Astrocyte of the spinal cord (primary cell): Measurements from ENCODE around the gene CORO1C.

Experiments used
- DNase-seq: peaks from one replicate; pipeline ENCODE4 v3.0.0; 2011; ENCODE audit warnings: low read depth, low spot score
- H3K4me3 ChIP-seq: 2 replicates; pipeline ENCODE4 v1.5.1; 2011; ENCODE audit warnings: low read depth, mild to moderate bottlenecking, low read length, moderate library complexity
- in situ Hi-C: cut with HindIII; loops from 2 replicates; pipeline ENCODE4 v1.10.0; 2017; ENCODE audit warnings: low sequenced_read_pairs
- TF ChIP-seq, protein P1 (sequence below): IDR thresholded peaks from 2 replicates; pipeline ENCODE4 v1.5.1; 2012; ENCODE audit warnings: low read depth, mild to moderate bottlenecking, low read length, inconsistent platforms

CORO1C gene

DNA sequence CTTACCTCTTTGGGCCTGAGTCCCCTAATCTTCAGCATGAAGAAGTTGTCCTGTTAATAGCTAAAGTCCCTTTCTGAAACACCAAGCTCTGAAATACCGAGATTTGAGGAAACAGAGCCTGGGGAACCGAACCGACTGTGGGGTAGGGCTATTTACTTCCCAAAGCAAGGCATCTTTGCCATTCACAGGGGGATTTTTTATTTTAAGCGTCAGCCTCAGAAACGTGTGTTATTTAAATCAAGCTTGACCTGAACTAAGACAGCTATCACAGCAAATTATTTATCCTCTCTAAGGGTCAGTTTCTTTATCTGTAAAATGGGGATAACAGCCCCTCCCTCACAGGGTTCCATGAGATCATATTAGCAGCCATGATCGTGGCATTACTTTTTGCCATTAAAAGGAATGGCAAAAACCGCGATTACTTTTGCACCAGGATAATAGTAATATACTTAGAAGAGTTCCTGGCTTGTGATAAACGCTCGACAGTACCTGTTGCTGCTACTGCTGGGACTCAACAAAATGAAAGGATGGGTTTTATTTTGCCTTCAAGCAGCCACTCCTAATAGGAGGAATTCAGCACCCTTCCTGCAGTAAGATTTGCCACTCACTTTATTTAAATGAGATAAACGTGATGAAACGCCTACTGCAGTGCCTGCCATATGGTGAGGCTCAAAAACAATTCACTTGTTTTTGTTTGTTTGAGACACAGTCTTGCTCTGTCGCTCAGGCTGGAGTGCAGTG, 1.3 kb upstream of the CORO1C start:
- TF ChIP-seq, protein P1, sequence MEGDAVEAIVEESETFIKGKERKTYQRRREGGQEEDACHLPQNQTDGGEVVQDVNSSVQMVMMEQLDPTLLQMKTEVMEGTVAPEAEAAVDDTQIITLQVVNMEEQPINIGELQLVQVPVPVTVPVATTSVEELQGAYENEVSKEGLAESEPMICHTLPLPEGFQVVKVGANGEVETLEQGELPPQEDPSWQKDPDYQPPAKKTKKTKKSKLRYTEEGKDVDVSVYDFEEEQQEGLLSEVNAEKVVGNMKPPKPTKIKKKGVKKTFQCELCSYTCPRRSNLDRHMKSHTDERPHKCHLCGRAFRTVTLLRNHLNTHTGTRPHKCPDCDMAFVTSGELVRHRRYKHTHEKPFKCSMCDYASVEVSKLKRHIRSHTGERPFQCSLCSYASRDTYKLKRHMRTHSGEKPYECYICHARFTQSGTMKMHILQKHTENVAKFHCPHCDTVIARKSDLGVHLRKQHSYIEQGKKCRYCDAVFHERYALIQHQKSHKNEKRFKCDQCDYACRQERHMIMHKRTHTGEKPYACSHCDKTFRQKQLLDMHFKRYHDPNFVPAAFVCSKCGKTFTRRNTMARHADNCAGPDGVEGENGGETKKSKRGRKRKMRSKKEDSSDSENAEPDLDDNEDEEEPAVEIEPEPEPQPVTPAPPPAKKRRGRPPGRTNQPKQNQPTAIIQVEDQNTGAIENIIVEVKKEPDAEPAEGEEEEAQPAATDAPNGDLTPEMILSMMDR: no peak
- in situ Hi-C loops: no loop called here
- H3K4me3 ChIP-seq: peak overlapping the region; percentile 88
- DNase-seq: no peak

DNA sequence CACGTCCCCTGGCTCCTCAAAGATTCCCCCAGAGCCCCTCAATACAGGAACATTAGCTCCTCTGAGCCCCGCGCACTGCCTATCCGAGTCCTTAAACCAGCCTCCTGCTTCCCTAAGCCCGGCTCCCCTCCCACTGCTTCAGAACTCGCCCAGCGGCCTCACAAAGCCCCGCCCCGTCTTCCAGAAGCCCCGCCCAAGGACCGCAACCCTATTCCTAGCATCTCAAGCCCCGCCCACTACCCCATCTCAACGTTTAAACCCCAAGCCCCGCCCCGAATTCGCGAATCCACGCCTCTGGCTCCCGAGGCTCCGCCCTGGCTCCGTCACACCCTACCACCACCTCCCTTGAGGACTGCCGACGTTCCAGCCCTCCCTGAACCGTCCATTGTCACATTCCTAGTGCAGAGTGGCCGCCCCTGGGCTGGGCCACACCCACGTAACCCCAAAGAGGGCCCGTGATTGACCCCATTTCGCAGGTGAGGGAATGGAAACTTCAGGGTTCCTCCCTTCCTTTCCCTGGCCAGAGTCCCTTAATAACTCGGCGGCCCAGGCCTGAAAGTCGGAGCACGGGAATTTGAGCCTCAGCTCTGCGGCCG, 646 bp upstream of the CORO1C start:
- H3K4me3 ChIP-seq: peak overlapping the region; percentile 88
- TF ChIP-seq, protein P1: no peak
- in situ Hi-C loops: no loop called here
- DNase-seq: peak; percentile 98

DNA sequence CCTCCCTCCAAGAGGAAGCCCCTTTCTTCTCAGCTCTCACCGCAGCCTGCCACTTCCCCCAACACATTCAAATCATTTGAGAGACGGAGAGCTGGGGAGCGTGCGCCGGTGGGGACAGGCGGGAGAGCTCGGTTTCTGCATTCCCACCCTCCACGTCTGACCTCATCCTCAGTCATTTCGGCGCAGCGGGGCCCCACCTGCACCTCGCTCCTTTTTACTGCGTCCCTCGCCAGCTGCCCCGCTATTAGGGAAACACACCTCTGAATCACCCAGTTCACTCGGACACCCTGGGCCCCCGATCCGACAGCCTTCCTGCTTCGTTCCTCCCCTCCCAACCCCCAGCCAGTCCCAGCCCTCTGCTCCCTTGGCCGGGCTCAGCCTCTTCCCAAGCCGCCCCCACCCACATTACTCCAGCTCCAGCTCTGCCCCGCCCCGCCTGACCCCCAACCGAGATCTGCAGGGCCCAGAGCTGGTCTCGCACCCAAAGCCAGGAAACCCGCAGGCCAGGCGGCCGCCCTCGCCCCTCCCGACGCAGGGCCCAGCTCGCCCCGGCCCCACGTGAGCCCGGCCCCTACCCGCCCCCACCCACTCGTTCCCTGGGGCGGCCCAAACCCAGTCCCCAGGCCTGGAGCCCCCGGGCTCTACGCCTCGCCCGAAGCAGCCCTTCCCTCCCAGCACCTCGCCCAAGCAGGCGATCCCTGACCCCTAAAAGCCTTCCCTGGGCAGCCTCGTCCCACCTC, 783 bp downstream of the CORO1C start:
- TF ChIP-seq, protein P1: no peak
- H3K4me3 ChIP-seq: peak overlapping the region; percentile 88
- peak; percentile 89 for DNase-seq
- in situ Hi-C loops: no loop called here

DNA sequence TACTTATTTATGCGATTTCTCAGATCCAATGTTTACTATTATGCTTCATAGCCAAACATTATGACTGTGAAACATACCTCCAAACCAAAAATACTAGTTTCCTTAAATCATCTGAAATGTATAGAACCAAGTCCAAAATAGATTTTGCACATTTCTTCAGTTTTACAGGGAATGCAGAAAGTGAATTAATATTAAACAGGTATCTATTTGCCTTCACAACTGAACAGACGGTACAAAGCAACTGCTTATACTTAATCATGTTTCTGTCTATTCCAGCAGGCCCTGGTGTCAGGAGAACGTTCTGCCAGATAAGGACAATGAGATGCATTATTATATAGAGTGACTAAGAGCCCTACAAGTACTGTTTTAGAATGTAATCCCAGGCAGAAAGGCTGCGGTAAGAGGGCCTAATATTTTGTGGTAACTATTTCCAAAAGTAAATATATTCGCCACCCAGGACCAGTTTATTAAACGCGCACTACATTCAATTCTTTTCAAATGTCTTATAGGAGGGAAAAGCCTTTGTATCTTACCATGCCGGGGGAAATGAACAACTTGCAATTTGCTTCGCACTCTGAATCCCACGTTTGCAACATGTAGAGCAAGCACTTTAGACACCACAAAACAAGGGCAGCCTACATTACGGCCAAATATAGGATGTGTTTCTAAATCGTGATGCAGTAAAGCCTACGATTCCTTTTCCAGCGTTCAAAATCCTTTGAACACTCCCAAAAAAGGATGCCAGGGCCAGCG, 1.5 kb downstream of the CORO1C start:
- in situ Hi-C loops: no loop called here
- DNase-seq: peak; percentile 73
- TF ChIP-seq, protein P1: no peak
- H3K4me3 ChIP-seq: peak overlapping the region; percentile 88

DNA sequence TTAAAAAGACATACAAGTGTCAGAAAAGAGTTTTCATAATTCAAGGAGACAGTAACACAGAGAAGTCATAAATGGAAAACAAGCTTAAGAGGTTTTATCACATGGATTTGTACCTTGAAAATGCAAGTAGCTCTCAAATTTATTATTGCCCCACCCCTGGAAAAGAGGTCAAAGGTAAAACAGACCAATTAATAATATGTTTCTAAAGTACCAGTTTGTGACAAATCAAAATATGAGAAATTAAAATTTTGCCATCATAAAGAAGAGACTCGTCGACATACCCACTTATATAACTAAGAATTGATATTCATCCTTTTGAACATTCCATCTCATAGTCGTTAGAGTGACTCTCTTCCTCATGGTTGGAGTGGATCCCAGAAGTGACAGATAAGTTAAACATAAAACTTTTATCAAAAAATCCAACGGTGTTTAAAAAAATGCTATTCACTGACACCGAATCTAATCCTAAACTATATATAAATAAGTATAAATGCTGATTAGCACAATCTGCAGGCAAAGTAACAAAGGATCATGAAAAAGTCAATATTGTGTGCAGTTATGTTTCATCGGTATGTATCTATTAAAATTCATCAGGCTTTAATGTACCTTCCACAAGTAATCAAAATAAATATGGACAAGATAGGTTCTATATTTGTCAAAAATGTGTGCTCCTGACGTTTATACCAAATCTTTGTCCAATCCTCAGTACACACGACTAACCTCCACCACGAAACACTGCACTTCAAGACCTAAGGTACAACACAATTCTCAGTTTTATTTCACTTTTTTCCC, 2.3 kb downstream of the CORO1C start:
- DNase-seq: peak; percentile 47
- H3K4me3 ChIP-seq: peak overlapping the region; percentile 88
- in situ Hi-C loops: no loop called here
- TF ChIP-seq, protein P1: no peak
